ENCODE results near the gene IL12RB1.
"Not testable (repeated sequence)": the region's sequence is repeated elsewhere in the genome, so short reads cannot be mapped to it uniquely, and the experiment has no call there.

Gene IL12RB1

DNA sequence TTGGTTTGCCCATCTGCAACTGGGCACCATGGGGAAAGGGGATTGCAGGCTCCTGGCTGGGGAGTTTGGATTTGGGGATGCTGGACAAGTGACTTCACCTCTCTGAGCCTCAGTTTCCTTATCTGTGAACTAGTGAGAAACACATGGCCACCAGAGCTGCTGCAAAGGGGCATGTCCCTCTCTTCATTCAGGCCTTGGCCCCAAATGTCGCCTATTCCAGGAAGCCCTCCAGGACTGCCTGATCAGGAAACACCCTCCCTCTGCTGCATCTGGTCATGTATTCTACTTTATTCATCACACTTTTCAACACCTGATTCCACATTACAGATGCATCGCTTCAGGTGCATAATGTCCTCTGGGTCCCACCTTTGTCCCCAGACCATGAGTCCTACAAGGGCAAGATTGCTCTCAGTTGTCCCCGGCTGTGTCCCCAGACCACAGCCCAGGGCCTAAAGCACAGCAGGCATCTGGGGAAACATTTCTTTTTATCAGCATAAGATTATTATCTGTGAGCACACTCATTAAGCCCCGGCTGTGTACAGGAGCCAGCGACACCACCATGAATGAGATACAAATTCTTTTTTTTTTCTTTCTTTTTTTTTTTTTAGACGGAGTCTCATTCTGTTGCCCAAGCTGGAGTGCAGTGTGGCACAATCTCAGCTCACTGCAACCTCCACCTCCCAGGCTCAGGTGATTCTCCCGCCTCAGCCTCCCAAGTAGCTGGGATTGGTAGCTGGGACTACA is 41.3 kb downstream of the IL12RB1 start:
- ATAC-seq (peak; percentile 2), DNase-seq (no peak)

DNA sequence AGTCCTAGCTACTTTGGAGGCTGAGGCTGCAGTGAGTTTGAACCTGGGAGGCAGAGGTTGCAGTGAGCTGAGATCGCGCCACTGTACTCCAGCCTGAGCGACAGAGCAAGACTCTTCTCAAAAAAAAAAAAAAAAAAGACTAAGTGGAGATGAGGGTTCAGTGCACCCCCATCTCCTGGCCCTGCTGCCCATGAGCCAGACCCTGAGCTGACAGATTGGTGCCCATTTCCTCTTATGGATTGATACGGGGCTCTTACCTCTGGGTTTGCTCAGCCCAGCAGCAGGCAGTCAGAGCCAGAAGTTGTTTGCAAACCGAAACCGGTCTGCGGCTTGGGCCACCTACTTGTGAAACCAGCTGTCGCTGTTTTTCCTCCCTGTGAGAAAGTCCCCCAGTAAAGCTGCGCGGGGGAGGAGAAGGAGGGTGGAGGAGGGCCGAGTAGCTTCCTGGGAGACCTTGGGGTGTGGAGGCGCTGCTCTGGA is 41.9 kb downstream of the IL12RB1 start:
- peak; percentile 91 for DNase-seq

DNA sequence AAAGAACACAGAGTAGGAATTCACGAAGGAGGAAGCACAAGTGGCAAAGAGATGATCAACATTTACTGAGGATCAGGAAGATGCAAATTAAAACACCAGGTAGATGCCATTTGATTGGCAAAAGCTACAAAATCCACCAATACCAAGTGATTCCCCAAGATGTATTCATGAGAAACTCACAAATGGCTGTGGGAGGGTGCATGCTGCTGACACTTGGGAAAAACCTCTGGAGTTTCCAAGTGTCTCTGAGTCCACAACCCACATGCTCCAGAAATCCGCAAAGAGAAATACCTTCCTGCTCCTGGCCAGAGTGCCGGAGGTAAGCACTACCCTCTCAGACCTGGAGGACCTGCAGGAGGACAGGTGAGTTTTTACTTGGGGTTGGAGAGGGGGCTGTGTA is 43.1 kb downstream of the IL12RB1 start:
- ATAC-seq, result no peak
- no peak for DNase-seq

More for the DNA sequence above, 41.9 kb downstream of the IL12RB1 start:
- peak; percentile 97 for ATAC-seq

DNA sequence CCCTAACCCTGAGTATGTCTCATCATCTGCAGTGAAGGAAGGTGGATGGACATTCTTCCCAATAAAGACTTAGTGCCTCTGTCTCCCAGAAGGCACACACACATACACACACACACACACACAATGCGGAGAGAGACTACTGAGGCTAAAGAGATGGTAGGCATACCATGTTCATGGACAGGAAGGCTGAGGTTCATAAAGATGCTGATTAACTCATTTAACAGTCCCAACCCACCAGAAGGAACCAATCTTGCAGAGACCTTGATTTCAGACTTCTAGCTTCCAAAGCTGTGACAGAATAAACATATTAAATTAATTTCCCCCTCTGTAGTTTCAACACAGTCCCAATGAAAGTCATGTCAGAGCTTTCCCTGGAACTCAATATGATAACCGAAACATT is 45.7 kb downstream of the IL12RB1 start:
- ATAC-seq, result no peak
- no peak for DNase-seq

DNA sequence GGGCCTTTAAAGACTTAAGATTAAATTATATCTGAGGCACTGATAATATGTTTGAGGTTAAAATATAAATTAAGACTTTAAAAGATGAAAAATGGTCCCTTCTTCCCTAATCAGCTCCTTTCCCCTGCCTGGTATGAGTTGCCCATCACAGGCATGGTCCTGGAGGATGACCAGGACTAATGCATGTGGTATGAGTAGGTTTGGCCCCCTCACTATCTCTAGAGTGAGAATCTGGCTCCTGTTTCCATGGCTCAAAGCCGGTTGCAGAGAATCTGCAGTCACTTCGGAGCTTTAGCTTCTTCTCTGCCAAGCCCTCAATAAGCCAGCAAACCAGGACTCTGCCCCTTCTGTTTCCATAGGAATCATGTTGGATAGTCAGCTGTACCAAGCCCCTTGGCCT is 54.6 kb downstream of the IL12RB1 start:
- not testable (repeated sequence) for DNase-seq, ATAC-seq

DNA sequence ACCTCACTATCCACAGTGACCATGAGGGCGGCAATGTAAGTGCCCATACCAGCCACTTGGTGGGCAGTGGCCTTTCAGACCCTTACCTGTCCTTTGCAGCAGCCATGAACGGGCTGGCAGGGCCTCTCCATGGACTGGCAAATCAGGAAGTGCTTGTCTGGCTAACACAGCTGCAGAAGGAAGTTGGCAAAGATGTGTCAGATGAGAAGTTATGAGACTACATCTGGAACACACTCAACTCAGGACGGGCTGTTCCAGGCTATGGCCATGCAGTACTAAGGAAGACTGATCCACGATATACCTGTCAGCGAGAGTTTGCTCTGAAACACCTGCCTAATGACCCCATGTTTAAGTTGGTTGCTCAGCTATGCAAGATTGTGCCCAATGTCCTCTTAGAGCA is 55.3 kb downstream of the IL12RB1 start:
- DNase-seq, result not testable (repeated sequence)
- peak; percentile 24 for ATAC-seq

DNA sequence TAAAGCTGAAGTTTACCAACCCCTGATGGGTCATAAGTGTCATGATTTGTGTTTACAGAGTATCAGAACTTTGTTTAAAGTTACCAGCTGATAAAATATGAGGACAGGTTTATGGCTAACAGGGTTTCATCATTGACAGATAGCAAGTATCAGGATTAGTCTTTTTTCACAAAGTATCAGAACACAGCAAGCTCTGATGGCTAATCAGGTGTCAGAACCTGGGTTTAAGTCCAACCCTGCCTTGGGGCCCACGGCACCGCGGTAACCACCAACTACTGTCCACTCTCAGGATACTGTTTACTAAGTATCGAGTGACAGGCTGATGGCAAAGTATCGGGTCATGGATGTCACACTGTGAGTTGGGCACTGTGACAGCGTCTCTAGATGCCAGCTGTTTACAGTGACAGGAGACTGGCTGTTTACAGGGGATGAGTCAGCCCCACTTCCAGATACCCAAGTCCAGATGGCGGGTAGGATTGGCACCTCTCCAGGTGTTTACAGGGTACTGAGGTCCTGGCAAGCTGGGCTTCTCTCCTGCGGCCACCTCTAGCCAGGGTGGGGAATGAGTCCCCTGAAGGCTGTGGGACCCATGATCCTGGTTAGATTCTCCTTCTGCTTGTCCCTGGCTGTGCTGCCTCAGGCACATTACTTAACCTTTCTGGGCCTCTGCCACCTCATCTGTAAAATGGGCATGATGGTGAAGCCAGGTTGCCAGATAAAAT is 57.0 kb downstream of the IL12RB1 start:
- DNase-seq, result no peak
- ATAC-seq, result no peak

DNA sequence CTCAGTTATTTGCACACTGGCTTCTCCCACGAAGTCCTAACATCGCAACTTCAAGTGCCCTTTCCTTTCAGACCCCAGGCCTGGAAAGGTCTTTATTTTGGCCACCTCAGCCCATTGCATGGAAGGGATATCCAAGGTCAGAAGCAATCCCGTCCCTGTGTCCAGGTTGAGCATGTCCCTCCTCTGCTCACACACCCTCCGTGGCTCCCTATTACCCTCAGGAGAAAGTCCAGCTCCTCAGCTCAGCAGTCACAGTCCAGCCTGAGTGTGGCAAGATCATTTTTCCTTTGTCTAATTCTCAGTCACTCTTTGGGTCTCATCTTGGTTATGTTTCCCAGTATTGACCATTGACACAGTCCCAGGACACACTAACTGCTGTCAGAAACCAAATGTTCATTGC is 59.6 kb downstream of the IL12RB1 start:
- ATAC-seq (no peak), DNase-seq (no peak)

DNA sequence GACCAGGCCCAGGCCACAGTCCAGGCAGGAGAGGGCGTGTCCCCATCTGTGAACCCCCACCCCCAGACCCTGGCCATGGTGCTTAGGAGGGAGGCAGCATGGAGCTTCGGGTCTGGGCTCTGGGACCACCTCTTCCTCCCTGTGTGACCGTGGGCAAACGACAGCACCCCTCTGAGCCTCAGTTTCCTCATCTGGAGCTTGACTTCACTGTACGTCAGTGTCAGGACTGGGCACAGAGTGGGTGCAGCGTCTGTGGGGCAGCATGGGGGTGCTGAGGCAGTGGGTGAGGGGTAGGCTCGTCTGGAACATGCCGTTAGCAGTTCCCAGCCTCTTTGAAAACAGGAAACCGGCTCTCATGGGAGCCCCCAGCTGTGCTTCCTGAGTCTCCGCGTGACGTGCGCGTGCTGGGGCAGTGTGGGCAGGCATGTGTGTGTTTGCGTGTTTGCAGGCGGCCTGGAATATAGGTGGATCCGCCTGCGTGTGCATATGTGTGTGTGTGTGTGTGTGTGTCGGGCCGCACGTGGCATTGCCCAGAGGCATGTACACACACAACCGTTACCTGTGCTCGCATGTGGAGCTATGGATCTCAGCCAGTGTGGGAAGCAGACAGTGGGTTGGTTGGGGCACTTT is 63.0 kb downstream of the IL12RB1 start:
- DNase-seq (peak; percentile 71), ATAC-seq (peak; percentile 39)

DNA sequence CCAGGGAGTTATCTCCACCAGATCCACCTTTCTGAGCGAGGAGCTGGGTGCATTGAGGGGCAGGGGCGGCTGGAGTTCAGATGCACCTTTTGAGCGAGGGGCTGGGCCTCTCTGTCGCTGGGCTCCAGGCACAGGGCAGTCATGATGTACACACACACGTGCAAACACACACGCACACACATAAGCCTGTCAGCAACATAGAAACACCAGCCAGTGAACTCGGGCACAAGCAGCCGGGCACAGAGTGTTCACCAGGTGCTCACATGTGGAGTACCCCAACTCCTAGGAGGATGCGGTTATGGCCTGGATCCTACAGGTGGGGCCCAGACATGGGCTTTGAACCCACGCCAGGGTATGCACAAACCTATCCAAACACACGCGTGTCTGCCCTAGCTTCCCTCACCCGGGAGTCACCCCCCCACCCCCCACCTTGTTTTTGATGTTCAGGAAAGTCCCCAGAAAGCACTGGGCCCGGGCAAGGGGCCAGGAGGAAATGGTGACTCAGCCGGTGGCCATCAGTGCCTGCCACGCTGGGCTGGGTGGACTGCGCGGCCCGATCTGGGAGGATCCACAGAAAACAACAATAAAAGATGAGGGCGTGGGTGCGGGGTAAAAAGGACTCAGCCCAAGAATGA is 65.5 kb downstream of the IL12RB1 start:
- peak; percentile 76 for DNase-seq
- ATAC-seq, result peak; percentile 34

DNA sequence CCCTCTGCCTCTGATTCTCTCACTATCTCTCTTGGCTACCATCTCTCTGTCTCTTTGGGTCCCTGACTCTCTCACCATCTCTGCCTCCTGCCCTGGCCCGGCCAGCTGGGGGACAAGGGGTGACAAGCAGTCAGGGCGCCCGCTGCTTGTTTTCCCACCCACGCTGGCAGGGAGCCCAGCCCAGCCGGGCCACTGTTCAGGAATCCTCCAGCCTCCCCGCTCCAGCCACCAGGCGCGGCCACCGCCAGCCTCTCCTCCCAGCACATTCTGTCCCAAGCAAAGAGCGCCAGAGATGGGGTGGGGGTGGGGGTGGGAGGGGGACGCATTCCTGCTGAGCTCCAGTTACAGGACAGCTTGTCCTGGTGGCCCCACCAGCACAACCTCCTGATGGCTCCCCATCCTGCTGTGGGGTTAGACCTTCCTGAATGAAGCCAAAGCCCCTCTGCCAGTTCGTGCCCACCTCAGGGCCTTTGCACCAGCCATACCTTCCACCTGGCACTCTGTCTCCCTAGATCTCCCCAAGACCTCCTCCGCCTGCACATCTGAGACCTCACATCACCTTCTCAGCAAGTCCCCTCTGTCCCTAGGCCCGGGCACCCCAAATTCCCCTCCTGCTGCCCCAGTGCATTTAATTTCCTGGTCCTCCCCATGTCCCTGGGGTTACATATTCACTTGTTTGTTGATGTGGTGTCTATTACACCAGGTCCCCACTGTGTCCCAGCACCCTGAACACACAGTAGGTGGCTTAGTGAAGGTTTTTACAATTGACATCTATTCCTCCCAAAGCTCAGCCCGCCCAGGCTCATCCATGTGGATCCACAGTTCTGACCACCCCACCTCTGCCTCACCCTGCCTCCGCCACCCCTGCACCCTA is 66.3 kb downstream of the IL12RB1 start:
- ATAC-seq (no peak), DNase-seq (no peak)

DNA sequence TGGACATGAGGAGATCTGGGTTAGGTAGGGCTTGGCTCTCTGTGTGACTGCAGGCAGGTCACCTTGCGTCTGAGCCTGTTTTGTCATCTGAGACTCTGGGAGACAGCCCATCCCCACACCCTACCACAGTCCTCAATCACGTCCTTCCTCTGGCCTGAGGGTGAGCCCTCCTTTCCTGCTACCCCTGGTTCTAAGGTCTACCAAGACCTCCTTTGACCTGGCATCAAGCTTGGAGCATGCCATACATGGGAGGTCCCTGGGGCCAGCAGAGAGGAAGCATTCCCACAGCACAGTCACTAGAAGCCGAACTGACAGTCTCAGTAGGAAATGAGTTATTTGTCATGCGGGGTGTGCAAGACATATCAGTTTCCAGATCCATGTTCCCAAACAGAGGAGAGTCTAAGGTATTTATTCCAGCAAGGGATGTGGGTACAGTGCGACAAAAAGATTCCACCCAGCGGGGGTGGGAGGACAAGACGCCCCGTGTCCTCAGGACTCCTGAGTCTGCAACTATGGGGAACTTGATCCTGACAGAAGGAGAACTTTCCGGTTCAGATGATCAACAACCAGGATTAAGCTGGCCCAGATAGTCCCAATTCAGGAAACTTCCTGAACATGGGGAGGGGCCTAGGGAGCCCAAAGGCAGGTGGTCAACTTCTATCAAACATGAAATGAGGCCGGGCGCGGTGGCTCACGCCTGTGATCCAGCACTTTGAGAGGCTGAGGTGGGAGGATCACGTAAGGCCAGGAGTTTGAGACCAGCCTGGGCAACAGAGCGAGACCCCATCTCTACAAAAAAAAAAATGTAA is 69.3 kb downstream of the IL12RB1 start:
- ATAC-seq (no peak), DNase-seq (no peak)

DNA sequence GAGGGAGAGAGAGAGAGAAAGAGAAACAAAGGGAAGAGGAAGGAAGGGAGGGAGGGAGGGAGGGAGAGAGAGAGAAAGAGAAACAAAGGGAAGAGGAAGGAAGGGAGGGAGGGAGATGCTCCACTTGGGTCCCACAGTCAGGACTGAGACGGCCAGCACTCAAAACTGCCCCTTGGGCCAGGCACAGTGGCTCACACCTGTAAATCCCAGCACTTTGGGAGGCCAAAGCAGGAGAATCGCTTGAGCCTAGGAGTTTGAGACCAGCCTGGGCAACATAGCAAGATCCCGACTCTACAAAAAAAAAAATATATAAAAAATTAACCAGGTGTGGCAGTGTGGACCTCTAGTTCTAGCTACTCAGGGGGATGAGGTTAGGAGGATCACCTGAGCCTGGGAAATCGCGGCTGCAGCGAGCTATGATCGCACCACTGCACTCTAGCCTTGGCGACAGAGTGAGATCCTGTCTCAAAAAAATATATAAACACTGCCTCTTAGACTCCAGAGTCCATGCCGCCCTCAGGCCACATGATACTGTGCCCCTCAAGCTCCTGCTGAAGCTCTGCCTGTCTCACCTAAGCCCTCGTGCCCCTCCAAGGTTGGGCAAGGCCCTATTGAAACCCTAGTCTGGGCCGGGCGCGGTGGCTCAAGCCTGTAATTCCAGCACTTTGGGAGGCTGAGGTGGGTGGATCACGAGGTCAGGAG is 70.4 kb downstream of the IL12RB1 start:
- no peak for ATAC-seq

DNA sequence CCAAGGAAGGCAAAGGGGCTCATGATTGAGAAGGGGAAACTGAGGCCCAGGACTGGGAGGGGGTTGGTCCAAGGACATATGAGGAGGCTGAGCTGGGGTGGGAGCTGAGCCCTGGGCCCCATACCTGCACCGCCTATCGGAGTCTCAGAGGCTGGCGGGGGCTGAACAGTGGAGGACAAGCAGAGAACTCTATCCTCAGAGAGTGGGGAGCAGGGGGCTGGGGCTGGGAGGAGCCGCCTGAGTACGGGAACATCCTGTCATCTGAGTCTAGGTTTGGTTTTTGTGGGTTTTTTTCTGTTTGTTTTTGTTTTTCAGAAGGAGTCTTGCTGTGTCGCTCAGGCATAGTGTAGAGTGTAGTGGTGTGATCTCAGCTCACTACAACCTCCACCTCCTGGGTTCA is 72.5 kb downstream of the IL12RB1 start:
- ATAC-seq (peak; percentile 55), DNase-seq (no peak)

More for the DNA sequence above, 70.4 kb downstream of the IL12RB1 start:
- DNase-seq, result no peak

DNA sequence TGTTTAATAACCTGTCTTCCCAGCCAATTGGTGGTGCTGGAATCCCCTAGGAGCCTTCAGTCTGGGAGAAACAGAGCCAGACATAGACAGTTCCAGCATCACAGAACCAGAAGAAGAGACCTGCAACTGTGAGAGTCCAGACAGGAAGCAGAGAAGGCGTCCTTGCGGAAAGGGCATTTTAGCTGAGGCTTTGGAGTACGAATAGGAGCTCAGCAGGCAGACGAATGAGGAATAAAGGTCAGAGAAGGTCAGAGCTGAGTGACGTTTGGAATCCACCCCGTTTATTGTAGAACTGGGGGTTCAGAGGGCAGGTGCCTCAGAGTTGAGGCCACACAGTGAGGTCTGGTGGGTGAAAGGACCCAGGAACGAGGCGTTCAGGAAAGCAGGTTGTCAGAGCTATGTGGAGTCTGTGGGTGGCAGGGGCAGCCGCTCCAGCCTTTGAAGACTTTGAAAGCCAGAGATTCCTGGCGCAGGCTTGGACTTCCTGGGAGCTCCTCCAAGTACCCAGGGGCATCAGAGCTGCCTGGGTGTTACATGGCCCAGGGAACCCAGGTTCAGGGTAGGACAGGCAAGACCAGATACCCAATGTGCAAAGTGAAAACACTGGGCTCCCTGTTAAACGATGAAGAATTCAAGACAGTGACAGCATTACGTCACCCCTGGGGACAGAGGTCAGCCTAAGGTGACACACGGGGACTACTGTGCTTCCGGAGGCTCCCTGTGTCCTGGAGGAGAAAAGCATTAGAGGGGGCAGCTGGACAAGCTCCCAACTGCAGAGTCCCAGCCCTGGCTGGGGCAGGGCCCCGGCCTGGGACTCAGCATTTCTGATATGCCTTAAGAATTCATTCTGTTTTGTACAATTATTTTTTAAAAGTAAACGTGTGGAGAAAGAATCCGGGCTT is 73.3 kb downstream of the IL12RB1 start:
- DNase-seq (no peak), ATAC-seq (no peak)

DNA sequence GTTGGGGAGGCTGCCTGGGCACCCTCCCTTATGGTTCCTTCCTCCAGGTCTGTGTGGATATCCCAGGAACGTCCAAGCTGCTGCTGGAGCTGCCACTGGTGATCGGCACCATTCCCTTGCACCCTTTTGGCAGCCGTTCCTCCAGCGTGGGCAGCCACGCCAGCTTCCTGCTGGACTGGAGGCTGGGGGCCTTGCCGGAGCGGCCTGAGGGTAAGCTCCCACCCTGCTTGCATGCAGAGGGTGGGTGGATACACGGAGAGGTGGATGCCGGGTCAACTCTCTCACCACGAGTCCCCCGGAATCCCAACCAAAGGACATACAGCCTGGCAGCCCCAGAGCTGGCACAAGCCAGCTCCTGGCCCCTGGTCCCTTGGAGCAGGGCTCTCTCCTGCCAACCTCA is 76.6 kb downstream of the IL12RB1 start:
- DNase-seq, result no peak
- no peak for ATAC-seq

DNA sequence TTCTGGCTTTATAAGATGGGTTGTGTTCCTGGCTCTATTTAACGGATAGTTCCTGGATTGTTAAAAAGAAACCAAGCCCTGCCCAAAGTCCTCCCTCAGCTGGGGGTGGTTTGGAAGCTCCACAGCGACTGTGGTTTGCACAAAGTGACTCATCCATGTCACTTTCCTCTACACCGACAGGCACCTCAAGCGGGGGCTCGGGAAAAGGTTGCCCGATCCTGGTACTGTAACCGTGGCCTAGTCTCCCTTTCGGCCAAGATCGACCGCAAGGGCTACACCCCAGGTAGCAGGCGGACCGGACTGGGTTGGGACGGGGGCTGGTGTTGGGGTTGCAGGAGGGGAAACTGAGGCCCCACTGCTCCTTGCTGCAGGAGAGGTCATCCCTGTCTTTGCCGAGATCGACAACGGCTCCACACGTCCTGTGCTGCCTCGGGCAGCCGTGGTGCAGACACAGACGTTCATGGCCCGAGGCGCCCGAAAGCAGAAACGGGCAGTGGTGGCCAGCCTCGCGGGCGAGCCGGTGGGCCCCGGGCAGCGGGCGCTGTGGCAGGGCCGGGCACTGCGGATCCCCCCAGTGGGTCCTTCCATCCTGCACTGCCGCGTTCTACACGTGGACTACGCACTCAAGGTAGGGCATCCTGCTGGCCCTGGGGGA is 77.2 kb downstream of the IL12RB1 start:
- DNase-seq (no peak), ATAC-seq (no peak)

All from stimulated activated naive CD8-positive, alpha-beta T cell treated with anti-CD3 and anti-CD28 coated beads, Interleukin-15, Interleukin-2, amounts not matched to agents 100 U/mL and 50 U/mL, for 24 hours (primary cell).